Measurements from ENCODE around the gene VCAN. TPM values are rescaled to one million over a fixed set of nuclear protein-coding genes. Genes with fewer than 3 reads are reported as not detected.

VCAN gene
- total and polyA plus RNA-seq, 2 experiments from 2014 or later, result 133 to 404 TPM

GRCh38 chr5:83539463-83539790 lies 67.9 kb downstream of the VCAN start:
- H3K9me3 Mint-ChIP-seq, result no peaks in the 10 kb centered on the region; the same call in 2 of the 3 replicates
- H3K36me3 Mint-ChIP-seq (ENCODE audit: low read depth), result peaks cover 57% of the 10 kb centered on the region
- peaks cover 25% of the 10 kb centered on the region for H3K36me3 ChIP-seq (ENCODE audit: insufficient read depth)
- H3K27me3 ChIP-seq (ENCODE audit: insufficient read depth), result no peaks in the 10 kb centered on the region
- no peak overlapping the region for H3K27ac ChIP-seq (ENCODE audit: low read depth)
- no peak overlapping the region for H3K4me3 ChIP-seq
- no peaks in the 10 kb centered on the region for H3K4me1 ChIP-seq (ENCODE audit: insufficient read depth)
- H3K79me2 ChIP-seq (replicated peaks; ENCODE audit: insufficient read depth), result peaks cover 13% of the 10 kb centered on the region
- H3K27me3 Mint-ChIP-seq (ENCODE audit: insufficient read depth, low read depth, poor library complexity), result no peaks in the 10 kb centered on the region
- ATAC-seq (no peak), DNase-seq (ENCODE audit: low spot score) (no peak)
- no peaks in the 10 kb centered on the region for H3F3A ChIP-seq (replicated peaks; ENCODE audit: low read depth)
- H3K27ac Mint-ChIP-seq, result no peak overlapping the region
- TF ChIP-seq CREB1 (CRISPR knock-in tag; IDR thresholded peaks at IDR 0.05; ENCODE audit: low read depth), result no peak
- TF ChIP-seq, protein P1, sequence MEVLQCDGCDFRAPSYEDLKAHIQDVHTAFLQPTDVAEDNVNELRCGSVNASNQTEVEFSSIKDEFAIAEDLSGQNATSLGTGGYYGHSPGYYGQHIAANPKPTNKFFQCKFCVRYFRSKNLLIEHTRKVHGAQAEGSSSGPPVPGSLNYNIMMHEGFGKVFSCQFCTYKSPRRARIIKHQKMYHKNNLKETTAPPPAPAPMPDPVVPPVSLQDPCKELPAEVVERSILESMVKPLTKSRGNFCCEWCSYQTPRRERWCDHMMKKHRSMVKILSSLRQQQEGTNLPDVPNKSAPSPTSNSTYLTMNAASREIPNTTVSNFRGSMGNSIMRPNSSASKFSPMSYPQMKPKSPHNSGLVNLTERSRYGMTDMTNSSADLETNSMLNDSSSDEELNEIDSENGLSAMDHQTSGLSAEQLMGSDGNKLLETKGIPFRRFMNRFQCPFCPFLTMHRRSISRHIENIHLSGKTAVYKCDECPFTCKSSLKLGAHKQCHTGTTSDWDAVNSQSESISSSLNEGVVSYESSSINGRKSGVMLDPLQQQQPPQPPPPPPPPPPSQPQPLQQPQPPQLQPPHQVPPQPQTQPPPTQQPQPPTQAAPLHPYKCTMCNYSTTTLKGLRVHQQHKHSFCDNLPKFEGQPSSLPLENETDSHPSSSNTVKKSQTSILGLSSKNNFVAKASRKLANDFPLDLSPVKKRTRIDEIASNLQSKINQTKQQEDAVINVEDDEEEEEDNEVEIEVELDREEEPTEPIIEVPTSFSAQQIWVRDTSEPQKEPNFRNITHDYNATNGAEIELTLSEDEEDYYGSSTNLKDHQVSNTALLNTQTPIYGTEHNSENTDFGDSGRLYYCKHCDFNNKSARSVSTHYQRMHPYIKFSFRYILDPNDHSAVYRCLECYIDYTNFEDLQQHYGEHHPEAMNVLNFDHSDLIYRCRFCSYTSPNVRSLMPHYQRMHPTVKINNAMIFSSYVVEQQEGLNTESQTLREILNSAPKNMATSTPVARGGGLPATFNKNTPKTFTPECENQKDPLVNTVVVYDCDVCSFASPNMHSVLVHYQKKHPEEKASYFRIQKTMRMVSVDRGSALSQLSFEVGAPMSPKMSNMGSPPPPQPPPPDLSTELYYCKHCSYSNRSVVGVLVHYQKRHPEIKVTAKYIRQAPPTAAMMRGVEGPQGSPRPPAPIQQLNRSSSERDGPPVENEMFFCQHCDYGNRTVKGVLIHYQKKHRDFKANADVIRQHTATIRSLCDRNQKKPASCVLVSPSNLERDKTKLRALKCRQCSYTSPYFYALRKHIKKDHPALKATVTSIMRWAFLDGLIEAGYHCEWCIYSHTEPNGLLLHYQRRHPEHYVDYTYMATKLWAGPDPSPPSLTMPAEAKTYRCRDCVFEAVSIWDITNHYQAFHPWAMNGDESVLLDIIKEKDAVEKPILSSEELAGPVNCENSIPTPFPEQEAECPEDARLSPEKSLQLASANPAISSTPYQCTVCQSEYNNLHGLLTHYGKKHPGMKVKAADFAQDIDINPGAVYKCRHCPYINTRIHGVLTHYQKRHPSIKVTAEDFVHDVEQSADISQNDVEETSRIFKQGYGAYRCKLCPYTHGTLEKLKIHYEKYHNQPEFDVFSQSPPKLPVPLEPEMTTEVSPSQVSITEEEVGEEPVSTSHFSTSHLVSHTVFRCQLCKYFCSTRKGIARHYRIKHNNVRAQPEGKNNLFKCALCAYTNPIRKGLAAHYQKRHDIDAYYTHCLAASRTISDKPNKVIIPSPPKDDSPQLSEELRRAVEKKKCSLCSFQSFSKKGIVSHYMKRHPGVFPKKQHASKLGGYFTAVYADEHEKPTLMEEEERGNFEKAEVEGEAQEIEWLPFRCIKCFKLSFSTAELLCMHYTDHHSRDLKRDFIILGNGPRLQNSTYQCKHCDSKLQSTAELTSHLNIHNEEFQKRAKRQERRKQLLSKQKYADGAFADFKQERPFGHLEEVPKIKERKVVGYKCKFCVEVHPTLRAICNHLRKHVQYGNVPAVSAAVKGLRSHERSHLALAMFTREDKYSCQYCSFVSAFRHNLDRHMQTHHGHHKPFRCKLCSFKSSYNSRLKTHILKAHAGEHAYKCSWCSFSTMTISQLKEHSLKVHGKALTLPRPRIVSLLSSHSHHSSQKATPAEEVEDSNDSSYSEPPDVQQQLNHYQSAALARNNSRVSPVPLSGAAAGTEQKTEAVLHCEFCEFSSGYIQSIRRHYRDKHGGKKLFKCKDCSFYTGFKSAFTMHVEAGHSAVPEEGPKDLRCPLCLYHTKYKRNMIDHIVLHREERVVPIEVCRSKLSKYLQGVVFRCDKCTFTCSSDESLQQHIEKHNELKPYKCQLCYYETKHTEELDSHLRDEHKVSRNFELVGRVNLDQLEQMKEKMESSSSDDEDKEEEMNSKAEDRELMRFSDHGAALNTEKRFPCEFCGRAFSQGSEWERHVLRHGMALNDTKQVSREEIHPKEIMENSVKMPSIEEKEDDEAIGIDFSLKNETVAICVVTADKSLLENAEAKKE (CRISPR knock-in tag; IDR thresholded peaks at IDR 0.05), result no peak
- no peak for TF ChIP-seq ZNF114 (CRISPR knock-in tag; IDR thresholded peaks at IDR 0.05)
- no peak for TF ChIP-seq NANOG (IDR thresholded peaks at IDR 0.05; ENCODE audit: borderline replicate concordance)
- no peak for TF ChIP-seq POLR2AphosphoS5 (IDR thresholded peaks at IDR 0.05; ENCODE audit: low read depth)
- no peak for TF ChIP-seq JUNB (IDR thresholded peaks at IDR 0.05; ENCODE audit: unreplicated experiment)
- TF ChIP-seq, protein P2, sequence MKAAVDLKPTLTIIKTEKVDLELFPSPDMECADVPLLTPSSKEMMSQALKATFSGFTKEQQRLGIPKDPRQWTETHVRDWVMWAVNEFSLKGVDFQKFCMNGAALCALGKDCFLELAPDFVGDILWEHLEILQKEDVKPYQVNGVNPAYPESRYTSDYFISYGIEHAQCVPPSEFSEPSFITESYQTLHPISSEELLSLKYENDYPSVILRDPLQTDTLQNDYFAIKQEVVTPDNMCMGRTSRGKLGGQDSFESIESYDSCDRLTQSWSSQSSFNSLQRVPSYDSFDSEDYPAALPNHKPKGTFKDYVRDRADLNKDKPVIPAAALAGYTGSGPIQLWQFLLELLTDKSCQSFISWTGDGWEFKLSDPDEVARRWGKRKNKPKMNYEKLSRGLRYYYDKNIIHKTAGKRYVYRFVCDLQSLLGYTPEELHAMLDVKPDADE (IDR thresholded peaks at IDR 0.05), result no peak
- no peak for TF ChIP-seq ZNF331 (CRISPR knock-in tag; IDR thresholded peaks at IDR 0.05; ENCODE audit: low read depth)
- TF ChIP-seq EZH2phosphoT487 (IDR thresholded peaks at IDR 0.05; ENCODE audit: unreplicated experiment), result no peak
- TF ChIP-seq STAT1 (IDR thresholded peaks at IDR 0.05; ENCODE audit: unreplicated experiment), result no peak
- TF ChIP-seq, protein P3, sequence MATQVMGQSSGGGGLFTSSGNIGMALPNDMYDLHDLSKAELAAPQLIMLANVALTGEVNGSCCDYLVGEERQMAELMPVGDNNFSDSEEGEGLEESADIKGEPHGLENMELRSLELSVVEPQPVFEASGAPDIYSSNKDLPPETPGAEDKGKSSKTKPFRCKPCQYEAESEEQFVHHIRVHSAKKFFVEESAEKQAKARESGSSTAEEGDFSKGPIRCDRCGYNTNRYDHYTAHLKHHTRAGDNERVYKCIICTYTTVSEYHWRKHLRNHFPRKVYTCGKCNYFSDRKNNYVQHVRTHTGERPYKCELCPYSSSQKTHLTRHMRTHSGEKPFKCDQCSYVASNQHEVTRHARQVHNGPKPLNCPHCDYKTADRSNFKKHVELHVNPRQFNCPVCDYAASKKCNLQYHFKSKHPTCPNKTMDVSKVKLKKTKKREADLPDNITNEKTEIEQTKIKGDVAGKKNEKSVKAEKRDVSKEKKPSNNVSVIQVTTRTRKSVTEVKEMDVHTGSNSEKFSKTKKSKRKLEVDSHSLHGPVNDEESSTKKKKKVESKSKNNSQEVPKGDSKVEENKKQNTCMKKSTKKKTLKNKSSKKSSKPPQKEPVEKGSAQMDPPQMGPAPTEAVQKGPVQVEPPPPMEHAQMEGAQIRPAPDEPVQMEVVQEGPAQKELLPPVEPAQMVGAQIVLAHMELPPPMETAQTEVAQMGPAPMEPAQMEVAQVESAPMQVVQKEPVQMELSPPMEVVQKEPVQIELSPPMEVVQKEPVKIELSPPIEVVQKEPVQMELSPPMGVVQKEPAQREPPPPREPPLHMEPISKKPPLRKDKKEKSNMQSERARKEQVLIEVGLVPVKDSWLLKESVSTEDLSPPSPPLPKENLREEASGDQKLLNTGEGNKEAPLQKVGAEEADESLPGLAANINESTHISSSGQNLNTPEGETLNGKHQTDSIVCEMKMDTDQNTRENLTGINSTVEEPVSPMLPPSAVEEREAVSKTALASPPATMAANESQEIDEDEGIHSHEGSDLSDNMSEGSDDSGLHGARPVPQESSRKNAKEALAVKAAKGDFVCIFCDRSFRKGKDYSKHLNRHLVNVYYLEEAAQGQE (IDR thresholded peaks at IDR 0.05; ENCODE audit: unreplicated experiment), result no peak
- TF ChIP-seq, protein P4, sequence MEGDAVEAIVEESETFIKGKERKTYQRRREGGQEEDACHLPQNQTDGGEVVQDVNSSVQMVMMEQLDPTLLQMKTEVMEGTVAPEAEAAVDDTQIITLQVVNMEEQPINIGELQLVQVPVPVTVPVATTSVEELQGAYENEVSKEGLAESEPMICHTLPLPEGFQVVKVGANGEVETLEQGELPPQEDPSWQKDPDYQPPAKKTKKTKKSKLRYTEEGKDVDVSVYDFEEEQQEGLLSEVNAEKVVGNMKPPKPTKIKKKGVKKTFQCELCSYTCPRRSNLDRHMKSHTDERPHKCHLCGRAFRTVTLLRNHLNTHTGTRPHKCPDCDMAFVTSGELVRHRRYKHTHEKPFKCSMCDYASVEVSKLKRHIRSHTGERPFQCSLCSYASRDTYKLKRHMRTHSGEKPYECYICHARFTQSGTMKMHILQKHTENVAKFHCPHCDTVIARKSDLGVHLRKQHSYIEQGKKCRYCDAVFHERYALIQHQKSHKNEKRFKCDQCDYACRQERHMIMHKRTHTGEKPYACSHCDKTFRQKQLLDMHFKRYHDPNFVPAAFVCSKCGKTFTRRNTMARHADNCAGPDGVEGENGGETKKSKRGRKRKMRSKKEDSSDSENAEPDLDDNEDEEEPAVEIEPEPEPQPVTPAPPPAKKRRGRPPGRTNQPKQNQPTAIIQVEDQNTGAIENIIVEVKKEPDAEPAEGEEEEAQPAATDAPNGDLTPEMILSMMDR (conservative IDR thresholded peaks at IDR 0.05; ENCODE audit: low read depth in 2 of 2), result no peak
- H3K4me1 Mint-ChIP-seq, result no peaks in the 10 kb centered on the region
- no peaks in the 10 kb centered on the region for H4K20me1 ChIP-seq (replicated peaks; ENCODE audit: insufficient read depth)
- no peak overlapping the region for H3K4me2 ChIP-seq
- H3K4me3 Mint-ChIP-seq, result no peak overlapping the region
- H2AFZ ChIP-seq, result no peak overlapping the region
- H3K9me2 ChIP-seq (ENCODE audit: insufficient read depth), result peaks cover 7% of the 10 kb centered on the region

Data from GM23338 (cell line).